ENCODE measurements around the gene MME.

MME gene

GRCh38 chr3:155079746-155080487 lies at the start of gene MME:
TSS of gene MME (plus strand) at chr3:155080319. CDS start at chr3:155084168, 3,849 bp downstream.
- peak; percentile 58 for DNase-seq

- DNase-seq: no peak
These were observed 48.9 kb upstream of the MME start for GRCh38 chr3:155031186-155031585.

- no peak for DNase-seq
These were observed 47.2 kb upstream of the MME start for GRCh38 chr3:155032918-155033317.

GRCh38 chr3:155034786-155035185 lies 45.3 kb upstream of the MME start:
- no peak for DNase-seq

- DNase-seq: no peak
These were observed 44.6 kb upstream of the MME start for GRCh38 chr3:155035553-155035952.

GRCh38 chr3:155037508-155038202 lies 42.5 kb upstream of the MME start:
- no peak for DNase-seq

- no peak for DNase-seq
These were observed 41.9 kb upstream of the MME start for GRCh38 chr3:155038203-155038554.

GRCh38 chr3:155046935-155047334 lies 33.2 kb upstream of the MME start:
- no peak for DNase-seq

GRCh38 chr3:155047672-155048071 lies 32.4 kb upstream of the MME start:
- no peak for DNase-seq

GRCh38 chr3:155049959-155050358 lies 30.2 kb upstream of the MME start:
- DNase-seq: no peak

GRCh38 chr3:155052470-155052869 lies 27.6 kb upstream of the MME start:
- no peak for DNase-seq

- no peak for DNase-seq
These were observed 26.4 kb upstream of the MME start for GRCh38 chr3:155053756-155054155.

- DNase-seq: no peak
These were observed 15.2 kb upstream of the MME start for GRCh38 chr3:155064920-155065319.

- DNase-seq: no peak
These were observed 14.6 kb upstream of the MME start for GRCh38 chr3:155065537-155065936.

- no peak for DNase-seq
These were observed 10.4 kb upstream of the MME start for GRCh38 chr3:155069729-155070128.

- no peak for DNase-seq
These were observed 9.8 kb upstream of the MME start for GRCh38 chr3:155070316-155070715.

GRCh38 chr3:155070932-155071387 lies 9.2 kb upstream of the MME start:
- peak; percentile 25 for DNase-seq

- no peak for DNase-seq
These were observed 4.9 kb upstream of the MME start for GRCh38 chr3:155075200-155075599.

GRCh38 chr3:155076888-155077287 lies 3.2 kb upstream of the MME start:
- DNase-seq: no peak

GRCh38 chr3:155078711-155079467 lies 1.2 kb upstream of the MME start:
- DNase-seq: no peak

- DNase-seq: no peak
These were observed 712 bp upstream of the MME start for GRCh38 chr3:155079468-155079745.

GRCh38 chr3:155080692-155081091 lies 573 bp downstream of the MME start:
- DNase-seq: no peak

- DNase-seq: no peak
These were observed 3.3 kb downstream of the MME start for GRCh38 chr3:155083313-155083905.

GRCh38 chr3:155084567-155084966 lies 4.4 kb downstream of the MME start:
- no peak for DNase-seq

Measured in femur (tissue), 1 donor.